Muscle layer of duodenum (tissue), 2 donors: ENCODE data around the gene ZSCAN1.
A peak's percentile ranks its signal among the peaks of the same experiment; 100 is the strongest.
"Not testable (repeated sequence)": the region's sequence is repeated elsewhere in the genome, so short reads cannot be mapped to it uniquely, and the experiment has no call there.

Experiments
- H3K27ac ChIP-seq: one replicate; pipeline ENCODE4 v1.7.0; 2013; ENCODE audit warnings: mild to moderate bottlenecking, low read length
- H3K27me3 ChIP-seq: one replicate; pipeline ENCODE4 v1.7.0; 2013; ENCODE audit warnings: low read depth, mild to moderate bottlenecking, control low read depth, low read length
- H3K36me3 ChIP-seq, 2 donors: one replicate each; pipeline ENCODE4 v1.7.0; 2013; ENCODE audit warnings: low read length in 2 of 2, control low read depth in 1 of 2, mild to moderate bottlenecking in 1 of 2; ENCODE audit not compliant: insufficient read depth in 2 of 2, control insufficient read depth in 1 of 2
- H3K4me1 ChIP-seq, 2 donors: one replicate each; pipeline ENCODE4 v1.7.0; 2013; ENCODE audit warnings: low read length in 2 of 2, mild to moderate bottlenecking in 2 of 2, control low read depth in 1 of 2, moderate library complexity in 1 of 2; ENCODE audit not compliant: insufficient read depth in 2 of 2, control insufficient read depth in 1 of 2
- H3K4me3 ChIP-seq, 2 donors: one replicate each; pipeline ENCODE4 v1.7.0; 2013; ENCODE audit warnings: low read length in 2 of 2, low read depth in 1 of 2, mild to moderate bottlenecking in 1 of 2
- H3K9me3 ChIP-seq, 2 donors: one replicate each; pipeline ENCODE4 v1.7.0; 2013; ENCODE audit warnings: low read length in 2 of 2, control low read depth in 1 of 2, mild to moderate bottlenecking in 1 of 2; ENCODE audit not compliant: control insufficient read depth in 1 of 2
- donor health status: healthy.

ZSCAN1 gene, protein sequence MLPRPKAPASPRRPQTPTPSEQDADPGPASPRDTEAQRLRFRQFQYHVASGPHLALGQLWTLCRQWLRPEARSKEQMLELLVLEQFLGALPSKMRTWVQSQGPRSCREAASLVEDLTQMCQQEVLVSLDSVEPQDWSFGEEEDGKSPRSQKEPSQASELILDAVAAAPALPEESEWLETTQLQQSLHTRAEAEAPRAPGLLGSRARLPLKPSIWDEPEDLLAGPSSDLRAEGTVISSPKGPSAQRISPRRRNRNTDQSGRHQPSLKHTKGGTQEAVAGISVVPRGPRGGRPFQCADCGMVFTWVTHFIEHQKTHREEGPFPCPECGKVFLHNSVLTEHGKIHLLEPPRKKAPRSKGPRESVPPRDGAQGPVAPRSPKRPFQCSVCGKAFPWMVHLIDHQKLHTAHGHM

DNA sequence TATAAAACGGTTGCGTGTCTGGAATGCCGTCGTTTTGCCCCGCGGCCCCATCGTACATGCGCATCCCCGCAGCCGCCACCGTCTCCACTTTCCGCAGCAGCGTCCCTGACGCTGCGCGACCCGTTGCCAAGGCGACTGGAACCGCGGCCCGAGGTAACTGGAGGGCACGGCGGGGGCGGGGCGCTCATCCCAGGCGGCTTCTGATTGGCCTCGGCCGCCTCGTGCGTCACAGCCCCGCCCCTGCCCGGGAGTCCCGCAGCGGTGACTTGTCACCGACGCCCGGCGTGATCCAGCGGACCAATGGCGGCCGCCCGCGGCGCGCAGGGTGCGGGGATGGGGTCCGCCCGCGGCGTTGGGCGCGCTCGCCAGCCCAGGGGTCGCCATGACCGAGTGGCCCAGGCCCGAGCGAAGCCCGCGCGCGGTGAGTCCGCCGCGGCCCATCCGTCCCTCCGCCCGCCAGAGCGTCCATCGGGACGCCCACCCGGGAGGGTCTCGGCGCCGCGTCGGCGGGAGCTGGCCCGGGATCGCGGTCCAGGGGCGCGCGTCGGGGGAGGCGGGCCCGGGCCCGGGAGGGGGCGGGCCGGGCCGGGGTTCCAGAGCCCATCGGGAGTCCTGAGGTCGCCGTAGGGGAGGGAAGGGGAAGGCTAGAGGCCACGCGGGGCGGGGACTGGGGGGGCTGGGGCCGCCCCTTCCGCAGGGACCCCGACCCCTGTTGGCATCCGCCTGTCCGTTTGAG is at the start of gene ZSCAN1:
TSS of gene ZSCAN1 (plus strand) at position 285 of the 736 bp plus-strand sequence. CDS start 3,812 bp downstream, outside the sequence.
- H3K4me1 ChIP-seq, result no peaks in the 10 kb centered on the region
- peaks cover 0 to 22% of the 10 kb centered on the region in 2 donors for H3K9me3 ChIP-seq
- no peak within 1 kb of the TSS for H3K27ac ChIP-seq
- H3K4me3 ChIP-seq, result peak within 1 kb of the TSS in 1 of 2 donors; percentile 55
- no peaks in the 10 kb centered on the region for H3K27me3 ChIP-seq
- no peaks in the 10 kb centered on the region for H3K36me3 ChIP-seq

DNA sequence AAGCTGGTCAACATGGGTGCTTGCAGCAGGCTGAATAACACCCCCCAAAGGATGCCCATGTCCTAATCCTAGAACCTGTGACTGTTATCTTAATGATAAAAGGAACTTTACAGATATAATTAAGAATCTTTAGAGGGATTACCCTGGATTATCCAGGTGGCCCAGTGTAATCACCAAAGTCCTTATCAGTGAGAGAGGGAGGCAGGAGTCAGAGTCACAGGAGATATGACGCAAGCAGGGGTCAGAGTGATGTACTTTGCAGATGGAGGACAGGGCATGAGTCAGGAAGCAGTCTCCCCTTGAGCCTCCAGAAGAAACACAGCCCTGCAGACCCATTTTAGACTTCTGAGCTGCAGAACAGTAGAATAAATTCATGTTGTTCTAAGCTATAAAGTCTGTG is 41.0 kb upstream of the ZSCAN1 start:
- Histone ChIP-seq H3K9me3 (peaks cover 52 to 85% of the 10 kb centered on the region in 2 donors), H3K36me3 (peaks cover 42 to 86% of the 10 kb centered on the region in 2 donors), H3K4me3 (peak overlapping the region in 1 of 2 donors; percentile 59), H3K27me3 (no peaks in the 10 kb centered on the region), H3K4me1 (no peaks in the 10 kb centered on the region), H3K27ac (no peak overlapping the region)

DNA sequence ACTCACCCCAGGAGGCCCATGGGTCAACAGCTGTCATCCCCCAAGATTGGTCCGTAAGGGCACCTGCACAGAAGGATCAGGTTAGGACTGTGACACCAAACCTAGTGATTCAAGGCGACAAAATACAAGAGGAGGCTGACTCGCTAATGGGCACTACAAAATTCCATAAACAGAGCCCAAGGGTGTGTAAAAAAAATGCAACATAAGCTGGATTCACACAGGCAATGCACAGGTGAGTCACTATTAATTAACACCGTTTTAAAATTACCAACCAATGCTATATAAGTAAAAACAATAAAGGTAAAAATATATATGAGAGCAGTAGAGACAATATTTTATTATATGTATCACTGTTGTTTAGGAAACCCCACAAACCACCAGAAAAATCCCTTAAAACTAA is 33.1 kb upstream of the ZSCAN1 start:
- H3K4me3 ChIP-seq, result peak overlapping the region in 1 of 2 donors; percentile 57
- H3K27ac ChIP-seq, result no peak overlapping the region
- H3K27me3 ChIP-seq, result no peaks in the 10 kb centered on the region
- H3K9me3 ChIP-seq, result peaks cover 25 to 53% of the 10 kb centered on the region in 2 donors
- peaks cover 29 to 78% of the 10 kb centered on the region in 2 donors for H3K36me3 ChIP-seq
- peaks cover 6 to 19% of the 10 kb centered on the region in 2 donors for H3K4me1 ChIP-seq

DNA sequence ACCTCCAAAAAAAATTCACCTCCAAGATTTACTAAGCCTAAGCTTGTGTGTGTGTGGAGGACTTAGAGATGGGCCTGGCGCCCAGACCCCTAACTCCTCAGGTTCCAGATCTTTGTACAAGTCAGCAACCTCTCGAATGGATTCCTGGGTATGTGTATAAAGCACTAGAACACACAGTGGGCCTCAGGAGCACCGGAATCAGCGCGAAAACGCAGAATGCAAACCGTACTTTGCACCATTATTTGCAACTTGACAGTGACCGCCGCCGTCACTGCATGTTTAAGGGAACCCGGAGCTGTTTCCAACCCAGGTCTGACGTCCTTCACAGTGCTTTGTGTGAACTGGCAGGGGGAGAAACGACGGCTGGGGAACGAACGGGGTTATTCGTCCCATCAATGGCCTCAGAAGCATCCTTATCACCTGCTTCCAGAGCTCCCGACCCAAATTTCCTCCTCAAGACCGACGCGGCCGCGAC is 31.9 kb upstream of the ZSCAN1 start:
- no peaks in the 10 kb centered on the region for H3K27me3 ChIP-seq
- H3K4me3 ChIP-seq, result peak overlapping the region; percentile 94 to 97
- peak overlapping the region; percentile 27 for H3K27ac ChIP-seq
- H3K4me1 ChIP-seq, result peaks cover 6 to 19% of the 10 kb centered on the region in 2 donors
- peaks cover 36 to 79% of the 10 kb centered on the region in 2 donors for H3K36me3 ChIP-seq
- H3K9me3 ChIP-seq, result peaks cover 24 to 54% of the 10 kb centered on the region in 2 donors

DNA sequence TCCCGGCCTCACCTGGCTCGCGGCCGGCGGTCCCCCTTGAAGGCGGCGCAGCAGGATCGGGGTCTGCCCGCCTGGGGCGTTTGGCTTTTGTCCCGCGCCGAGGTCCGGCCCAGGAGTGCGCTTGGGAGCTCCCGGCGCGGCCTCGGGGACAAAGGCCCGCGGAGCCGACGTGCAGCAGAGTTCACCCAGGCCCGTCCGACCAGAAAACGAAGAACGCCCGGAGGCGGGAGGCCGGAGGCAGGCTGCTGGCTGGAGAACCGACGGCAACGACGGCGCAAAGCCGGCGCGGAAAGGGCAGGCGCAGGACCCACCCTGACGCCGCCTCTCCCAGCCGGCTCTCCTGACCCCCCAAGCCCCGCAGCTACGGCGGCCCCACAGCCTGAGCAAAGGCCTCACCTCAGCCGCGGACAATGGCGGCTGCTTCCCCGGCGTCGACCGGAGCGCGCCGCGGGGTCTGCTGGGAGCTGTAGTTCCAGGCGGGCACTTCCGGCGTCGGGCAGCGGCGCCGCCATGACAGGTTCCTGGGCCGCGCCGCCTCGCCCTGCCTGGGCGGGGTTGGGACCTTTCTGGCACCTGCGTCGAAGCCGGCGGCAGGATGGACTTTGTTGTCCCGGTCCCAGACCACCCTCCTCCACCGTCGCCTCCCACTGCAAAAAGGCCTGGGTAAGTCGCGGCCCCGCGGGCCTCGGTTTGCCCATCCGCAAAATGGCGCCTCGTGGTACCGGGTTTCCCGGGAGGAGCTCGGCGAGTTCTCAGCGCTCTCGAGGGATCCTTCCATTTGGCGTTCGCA is 31.2 kb upstream of the ZSCAN1 start, which contains the start of gene ZNF606:
TSS of gene ZNF606 (minus strand) at position 437 of the 790 bp plus-strand sequence. CDS start 1,501 bp downstream, outside the sequence.
- Histone ChIP-seq H3K4me3 (peak within 1 kb of the TSS; percentile 94 to 97), H3K36me3 (peaks cover 34 to 79% of the 10 kb centered on the region in 2 donors), H3K27ac (peak within 1 kb of the TSS; percentile 27), H3K4me1 (peaks cover 6 to 19% of the 10 kb centered on the region in 2 donors), H3K9me3 (peaks cover 24 to 54% of the 10 kb centered on the region in 2 donors), H3K27me3 (no peaks in the 10 kb centered on the region)

DNA sequence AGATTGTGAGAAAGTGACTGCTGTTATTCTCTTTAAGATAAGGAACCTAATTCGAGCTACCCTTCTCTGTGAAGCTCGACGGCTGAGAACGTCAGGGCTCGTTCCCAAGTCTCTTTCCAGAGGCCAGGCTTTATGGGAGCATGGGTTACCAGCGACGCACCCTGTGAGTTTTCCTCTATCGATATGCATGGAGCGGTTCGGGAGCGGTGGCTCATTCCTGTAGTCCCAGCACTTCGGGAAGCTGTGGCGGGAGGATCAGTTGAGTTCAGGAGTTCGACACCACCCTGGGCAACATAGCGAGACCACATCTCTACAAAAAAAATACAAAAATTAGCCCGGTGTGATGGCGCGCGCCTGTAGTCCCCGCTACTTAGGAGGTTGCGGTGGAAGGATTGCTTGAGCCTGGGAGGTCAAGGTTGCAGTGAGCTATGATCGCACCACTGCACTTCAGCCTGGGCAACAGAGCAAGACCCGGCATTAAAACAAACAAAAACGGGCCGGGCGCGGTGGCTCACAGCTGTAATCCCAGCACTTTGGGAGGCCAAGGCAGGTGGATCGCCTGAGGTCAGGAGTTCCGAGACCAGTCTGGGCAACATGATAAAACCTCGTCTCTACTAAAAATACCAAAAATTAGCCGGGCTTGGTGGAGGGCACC is 30.5 kb upstream of the ZSCAN1 start:
- peak overlapping the region; percentile 94 to 97 for H3K4me3 ChIP-seq
- H3K4me1 ChIP-seq, result peaks cover 6 to 19% of the 10 kb centered on the region in 2 donors
- peaks cover 30 to 71% of the 10 kb centered on the region in 2 donors for H3K36me3 ChIP-seq
- H3K27ac ChIP-seq, result peak overlapping the region; percentile 27
- no peaks in the 10 kb centered on the region for H3K27me3 ChIP-seq
- H3K9me3 ChIP-seq, result peaks cover 24 to 56% of the 10 kb centered on the region in 2 donors

DNA sequence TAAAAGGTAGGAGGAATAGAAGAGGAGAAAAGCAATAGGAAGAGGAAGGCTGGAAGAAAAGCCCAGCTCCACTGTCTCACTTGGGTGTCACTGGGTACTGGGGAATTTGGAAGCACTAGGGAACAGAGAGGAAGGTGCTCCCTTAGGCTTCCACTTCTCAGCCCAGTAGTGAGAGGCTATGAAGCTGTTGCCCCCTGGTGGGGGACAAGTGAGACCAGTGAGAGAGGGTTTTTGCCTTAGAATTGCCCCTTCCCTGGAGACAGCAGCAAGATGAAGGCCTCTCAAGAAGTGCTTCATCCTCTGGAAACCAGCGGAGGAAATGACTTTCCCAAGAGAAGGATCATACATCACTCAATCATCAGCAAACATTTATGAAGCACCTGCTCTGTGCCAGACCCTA is 26.5 kb upstream of the ZSCAN1 start:
- Histone ChIP-seq H3K4me3 (peak overlapping the region in 1 of 2 donors; percentile 97), H3K27ac (no peak overlapping the region), H3K9me3 (peaks cover 17 to 71% of the 10 kb centered on the region in 2 donors), H3K27me3 (no peaks in the 10 kb centered on the region), H3K4me1 (peaks cover 0 to 18% of the 10 kb centered on the region in 2 donors), H3K36me3 (peaks cover 10 to 41% of the 10 kb centered on the region in 2 donors)

DNA sequence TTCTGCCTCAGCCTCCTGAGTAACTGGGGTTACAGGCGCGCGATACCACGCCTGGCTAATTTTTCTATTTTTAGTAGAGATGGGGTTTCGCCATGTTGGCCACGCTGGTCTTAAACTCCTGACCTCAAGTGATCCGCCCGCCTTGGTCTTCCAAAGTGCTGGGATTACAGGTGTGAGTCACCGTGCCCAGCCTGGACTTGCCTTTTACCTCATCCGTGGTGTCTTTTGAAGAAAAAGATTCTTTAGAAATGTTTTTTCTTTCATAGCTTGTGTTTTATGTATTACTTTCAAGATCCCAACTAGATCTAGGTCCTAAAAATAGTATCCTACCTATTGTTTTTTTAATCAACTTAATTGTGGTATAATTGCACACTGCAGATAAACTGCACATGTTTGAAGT is 24.9 kb upstream of the ZSCAN1 start:
- not testable (repeated sequence) for H3K27me3 ChIP-seq, H3K27ac ChIP-seq
- peaks cover 16 to 80% of the 10 kb centered on the region in 2 donors for H3K9me3 ChIP-seq
- H3K36me3 ChIP-seq, result peaks cover 10 to 37% of the 10 kb centered on the region in 2 donors
- H3K4me1 ChIP-seq, result peaks cover 0 to 13% of the 10 kb centered on the region in 2 donors
- peak overlapping the region in 1 of 2 donors; percentile 63 for H3K4me3 ChIP-seq

DNA sequence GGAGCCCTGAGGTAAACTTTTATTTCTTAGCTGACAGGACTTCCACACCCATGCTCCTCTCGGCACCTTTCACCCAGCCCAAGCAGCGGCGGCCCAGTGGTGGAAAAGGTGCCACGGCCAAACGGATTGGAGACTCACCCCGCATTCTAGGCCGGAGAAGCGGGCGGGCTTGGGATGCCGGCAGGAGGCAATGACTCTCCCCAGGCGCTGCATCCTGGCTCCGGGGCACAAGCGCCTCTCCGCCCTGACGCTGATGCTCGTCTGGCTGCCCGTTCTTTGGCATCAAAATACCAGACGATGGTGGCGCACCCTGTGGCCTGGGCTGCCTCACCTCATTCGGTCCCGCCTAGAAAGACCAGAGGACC is 24.5 kb upstream of the ZSCAN1 start:
- H3K27ac ChIP-seq, result no peak overlapping the region
- peaks cover 10 to 33% of the 10 kb centered on the region in 2 donors for H3K36me3 ChIP-seq
- H3K4me3 ChIP-seq, result peak overlapping the region; percentile 63 to 65
- H3K4me1 ChIP-seq, result peaks cover 0 to 10% of the 10 kb centered on the region in 2 donors
- no peaks in the 10 kb centered on the region for H3K27me3 ChIP-seq
- H3K9me3 ChIP-seq, result peaks cover 13 to 76% of the 10 kb centered on the region in 2 donors

DNA sequence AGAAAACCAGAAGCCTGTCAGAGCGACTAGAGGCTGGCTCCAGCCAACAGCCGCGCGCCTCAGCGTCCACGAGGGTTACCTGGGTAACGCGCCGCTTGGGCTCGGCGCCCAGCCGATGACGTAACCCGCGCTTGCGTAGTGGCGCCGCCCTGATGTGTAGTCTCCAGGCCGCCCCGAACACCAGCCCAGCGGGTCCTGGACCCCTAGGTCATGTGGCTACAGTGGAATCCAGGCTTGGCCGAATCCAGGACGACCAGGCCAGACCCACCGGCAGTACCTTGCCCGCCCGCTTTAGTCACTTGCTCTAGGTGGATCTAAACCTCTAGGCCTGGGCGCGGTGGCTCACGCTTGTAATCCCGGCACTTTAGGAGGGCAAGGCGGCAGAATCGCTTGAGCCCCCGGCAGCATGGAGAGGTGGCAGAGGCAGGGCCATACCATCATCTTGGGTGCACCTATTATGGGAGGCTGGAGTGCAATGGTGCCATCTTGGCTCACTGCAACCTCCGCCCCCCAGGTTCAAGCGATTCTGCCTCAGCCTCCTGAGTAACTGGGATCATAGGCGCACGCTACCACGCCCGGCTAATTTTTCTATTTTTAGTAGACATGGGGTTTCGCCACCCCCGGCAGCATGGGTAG is 24.0 kb upstream of the ZSCAN1 start:
- Histone ChIP-seq H3K9me3 (peaks cover 13 to 72% of the 10 kb centered on the region in 2 donors), H3K4me3 (peak overlapping the region; percentile 63 to 65), H3K36me3 (peaks cover 10 to 28% of the 10 kb centered on the region in 2 donors), H3K27ac (no peak overlapping the region), H3K27me3 (no peaks in the 10 kb centered on the region), H3K4me1 (peaks cover 0 to 6% of the 10 kb centered on the region in 2 donors)
